Measurements from ENCODE around the gene SLC25A48.

GRCh38 chr5:135878156-135878620 is 43.7 kb downstream of the SLC25A48 start:
- TF ChIP-seq EP300 (IDR thresholded peaks at IDR 0.05) (no peak), POLR2A (IDR thresholded peaks at IDR 0.05) (no peak), POLR2AphosphoS5 (IDR thresholded peaks at IDR 0.05) (no peak)
- TF ChIP-seq, protein P1, sequence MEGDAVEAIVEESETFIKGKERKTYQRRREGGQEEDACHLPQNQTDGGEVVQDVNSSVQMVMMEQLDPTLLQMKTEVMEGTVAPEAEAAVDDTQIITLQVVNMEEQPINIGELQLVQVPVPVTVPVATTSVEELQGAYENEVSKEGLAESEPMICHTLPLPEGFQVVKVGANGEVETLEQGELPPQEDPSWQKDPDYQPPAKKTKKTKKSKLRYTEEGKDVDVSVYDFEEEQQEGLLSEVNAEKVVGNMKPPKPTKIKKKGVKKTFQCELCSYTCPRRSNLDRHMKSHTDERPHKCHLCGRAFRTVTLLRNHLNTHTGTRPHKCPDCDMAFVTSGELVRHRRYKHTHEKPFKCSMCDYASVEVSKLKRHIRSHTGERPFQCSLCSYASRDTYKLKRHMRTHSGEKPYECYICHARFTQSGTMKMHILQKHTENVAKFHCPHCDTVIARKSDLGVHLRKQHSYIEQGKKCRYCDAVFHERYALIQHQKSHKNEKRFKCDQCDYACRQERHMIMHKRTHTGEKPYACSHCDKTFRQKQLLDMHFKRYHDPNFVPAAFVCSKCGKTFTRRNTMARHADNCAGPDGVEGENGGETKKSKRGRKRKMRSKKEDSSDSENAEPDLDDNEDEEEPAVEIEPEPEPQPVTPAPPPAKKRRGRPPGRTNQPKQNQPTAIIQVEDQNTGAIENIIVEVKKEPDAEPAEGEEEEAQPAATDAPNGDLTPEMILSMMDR (IDR thresholded peaks at IDR 0.05) = no peak
